Measurements from ENCODE around the gene ITPR2.

The ITPR2 gene

DNA sequence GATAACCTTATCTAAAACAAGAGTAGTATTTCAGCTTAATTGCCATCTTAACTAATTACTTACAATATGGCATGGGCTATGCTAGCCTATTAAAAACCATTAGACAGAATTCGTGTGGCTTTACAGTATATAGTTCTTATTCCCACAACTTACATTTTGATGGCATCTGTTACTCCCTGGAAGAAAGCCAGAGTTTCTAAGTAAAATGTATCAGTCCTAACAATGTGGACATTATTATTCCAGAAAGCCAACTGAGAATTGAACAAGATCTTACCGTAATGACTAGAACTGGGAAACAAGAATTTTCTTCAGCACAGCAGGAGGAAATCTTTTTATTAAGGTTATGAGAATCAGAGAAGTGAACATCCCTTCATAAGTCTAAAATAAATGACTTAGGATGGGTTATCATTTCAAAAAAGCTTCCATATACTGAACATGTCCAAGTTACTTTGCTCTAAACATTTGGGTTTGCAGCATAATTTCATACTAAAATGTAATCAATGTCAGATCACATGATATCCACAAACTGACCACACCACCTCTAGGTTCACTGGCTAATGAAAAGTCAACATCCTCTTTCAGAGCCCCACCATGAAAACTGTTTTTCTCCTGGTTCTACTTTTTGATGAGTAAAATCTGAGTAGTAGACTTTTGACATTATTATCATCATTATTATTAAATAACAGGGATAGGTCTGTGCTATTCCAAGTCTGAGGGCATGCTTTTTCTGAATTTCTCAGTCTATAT lies 457.9 kb downstream of the ITPR2 start:
- DNase-seq, result peak; percentile 88 to 90

DNA sequence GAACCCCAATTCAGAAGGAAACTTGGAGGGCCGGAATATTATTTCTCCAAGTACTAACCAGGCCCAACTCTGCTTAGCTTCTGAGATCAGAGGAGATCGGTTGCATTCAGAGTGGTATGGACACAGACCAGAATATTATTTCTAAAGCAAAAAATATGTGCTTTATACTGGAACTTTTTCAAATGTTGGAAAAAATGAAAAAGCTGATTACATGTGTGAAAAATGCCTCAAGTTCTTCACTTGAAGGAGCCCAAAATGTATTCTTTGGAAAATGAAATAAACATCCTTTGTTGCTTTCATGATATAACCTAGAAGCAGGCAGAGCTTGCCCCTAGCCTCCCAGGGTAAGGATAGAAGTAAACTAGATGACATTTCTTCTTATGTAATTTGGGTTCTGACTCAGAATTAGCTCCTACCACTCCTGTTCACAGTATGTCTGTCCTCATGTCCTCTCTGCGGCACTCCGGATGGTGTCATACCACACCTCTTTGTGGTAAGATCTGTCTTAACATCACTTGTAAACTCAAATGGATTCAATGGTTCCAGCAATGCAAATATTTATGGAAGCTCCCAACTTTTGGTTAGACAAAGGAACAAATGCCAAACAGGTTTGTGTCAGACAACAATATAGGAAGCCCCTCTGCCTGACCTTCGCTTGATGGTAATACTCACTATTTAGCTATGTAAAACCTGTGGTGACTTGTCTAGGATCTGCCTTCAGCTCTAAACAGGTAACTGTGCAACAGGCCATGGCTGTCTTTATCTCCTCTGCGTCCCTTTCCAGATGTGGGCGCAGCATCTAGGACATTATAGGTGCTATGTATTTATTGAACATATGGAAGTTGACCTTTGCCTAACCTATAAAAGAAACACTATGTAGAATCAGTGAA lies 459.1 kb downstream of the ITPR2 start:
- DNase-seq, result no peak

DNA sequence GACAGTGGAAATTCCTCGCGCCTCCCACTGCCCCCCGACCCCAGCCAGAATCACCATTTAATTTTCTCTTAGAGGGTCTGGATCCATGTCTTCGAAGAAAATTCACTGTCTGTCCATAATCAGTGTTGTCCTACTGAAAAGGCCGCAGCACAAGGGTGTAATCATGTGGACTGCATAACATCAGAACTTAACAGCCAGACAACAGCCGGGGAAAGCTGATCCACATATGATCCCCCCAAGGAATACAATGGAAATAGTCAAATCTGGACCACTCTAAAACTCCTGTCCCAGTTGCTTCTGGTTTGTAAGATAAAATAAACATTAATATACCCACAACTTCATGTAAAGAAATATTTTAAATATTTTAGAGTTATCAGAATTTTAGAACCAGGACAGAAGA lies 460.1 kb downstream of the ITPR2 start:
- no peak for DNase-seq

DNA sequence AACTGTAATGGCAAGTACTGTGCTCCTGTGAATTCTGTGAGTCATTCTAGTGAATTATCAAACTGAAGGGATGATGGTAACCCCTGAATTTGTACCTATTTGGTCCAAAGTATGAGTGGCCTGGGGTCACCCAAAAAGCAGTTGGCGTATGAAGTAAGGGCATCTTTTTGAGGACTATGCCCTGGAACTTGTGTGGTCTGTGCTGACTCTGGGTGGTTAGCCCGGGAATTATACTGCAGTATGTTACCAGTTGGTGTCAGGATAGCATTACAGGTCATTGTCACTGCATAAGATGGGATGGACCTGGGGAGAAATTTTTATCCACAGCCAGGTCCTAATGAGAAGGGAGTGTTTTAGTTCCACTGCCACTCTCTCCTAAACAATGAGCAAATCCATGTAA lies 462.9 kb downstream of the ITPR2 start:
- DNase-seq, result no peak

DNA sequence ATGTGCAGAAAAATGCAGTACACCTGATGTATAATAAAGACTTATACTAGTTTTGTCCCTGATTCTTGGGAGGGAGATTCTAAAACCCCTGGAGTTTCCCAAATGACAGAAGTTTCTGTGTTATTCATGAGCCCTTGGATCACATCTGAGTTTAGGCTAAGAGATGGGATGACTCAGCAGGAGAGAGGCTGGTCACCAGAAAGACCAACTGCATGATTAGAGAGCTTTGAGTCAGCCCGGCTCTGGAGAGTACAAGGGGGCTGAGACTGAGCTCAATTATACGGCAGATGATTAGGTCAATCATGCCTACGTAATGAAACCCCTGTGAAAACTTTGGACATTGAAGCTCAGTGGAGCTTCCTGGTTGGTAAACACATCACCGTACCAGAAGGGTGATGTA lies 463.4 kb downstream of the ITPR2 start:
- no peak for DNase-seq

DNA sequence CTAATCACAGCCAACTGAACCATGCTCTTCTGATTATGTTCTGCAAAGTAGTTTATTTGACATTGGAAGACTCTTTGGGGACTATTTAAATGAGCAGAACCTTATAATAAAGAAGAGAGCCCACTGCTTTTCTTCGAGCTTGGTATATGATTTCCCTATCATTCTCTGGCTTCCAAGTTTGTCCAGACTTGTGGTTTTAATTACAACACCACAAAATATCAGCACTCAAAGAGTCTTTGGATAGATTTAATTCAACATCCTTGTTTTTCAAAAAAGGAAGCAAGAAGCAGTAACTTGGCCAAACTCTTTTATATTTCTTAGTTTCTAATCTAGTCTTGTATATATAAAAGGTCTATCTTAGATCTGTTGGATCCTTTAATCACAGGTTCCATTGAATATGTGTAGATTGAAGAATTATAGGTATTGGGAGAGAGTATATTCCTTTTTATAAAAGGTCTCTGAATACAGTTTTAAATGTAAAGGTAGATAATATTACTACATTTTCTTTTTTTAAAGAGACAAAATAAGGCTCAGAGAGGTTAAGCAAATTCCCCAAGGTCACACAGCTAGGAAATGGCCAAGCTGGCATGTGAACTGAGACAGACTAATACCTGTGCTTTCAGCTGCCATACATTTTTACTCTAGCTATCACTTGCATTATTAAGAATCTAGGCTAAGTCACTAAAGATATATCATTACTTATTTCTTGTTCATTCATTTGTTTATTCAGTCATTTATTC lies 464.8 kb downstream of the ITPR2 start:
- DNase-seq, result no peak

DNA sequence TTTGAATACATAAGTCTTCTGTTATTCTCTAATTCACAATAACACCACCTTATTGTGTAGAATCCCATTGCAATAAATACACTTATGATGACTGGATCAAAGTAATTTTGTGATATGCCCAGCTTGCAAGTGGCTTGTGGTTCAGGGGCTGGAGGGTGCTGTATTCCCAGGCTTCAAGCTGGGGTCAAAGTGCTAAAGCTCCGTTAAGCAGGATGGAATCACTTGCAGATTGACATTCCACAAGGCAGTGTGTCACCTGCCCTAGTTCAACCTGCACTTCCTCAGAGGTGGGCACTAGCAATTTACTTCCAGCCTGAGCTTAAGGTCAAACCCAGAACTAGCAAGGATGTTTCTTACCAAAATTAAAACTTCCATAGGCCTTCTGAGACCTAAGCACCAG lies 471.0 kb downstream of the ITPR2 start:
- no peak for DNase-seq

DNA sequence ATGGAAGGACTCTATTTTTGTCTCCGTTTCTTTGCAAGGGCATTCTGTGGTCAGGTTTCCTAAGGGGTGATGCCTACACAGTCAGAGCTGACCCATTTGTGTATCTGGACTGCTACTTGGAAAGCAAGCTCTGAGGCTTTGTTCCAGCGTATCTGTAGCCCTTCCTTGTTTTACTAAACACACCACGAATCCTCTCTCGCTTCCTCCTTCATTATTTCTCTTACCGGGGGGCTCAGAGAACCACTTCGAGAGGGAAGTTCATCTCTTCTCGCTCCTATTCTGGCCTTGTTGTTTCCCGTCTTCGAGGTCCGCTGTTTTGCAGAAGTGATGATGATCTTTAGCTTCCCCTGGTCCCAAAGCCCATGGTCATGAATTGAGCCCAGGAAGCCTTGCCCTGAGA lies 472.9 kb downstream of the ITPR2 start:
- DNase-seq, result no peak

DNA sequence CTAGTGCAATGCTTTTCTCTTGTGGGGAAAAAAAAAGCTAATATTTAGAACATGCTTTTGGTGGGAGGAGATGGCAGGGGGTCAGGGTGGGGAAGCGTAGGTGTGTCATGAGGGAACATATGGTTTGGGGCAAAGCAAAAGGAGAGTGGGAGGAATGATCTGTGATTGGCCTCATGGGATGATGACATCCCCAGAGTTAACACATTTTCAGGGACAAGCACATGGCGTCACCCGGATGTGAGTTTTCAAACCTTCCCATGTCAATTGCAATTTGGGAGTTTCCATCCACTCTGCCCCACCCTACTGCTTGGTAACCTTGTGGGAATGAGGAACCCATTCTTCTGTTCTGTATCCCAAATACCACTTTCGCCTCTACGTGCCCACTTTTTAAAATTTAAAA lies 473.4 kb downstream of the ITPR2 start:
- no peak for DNase-seq

DNA sequence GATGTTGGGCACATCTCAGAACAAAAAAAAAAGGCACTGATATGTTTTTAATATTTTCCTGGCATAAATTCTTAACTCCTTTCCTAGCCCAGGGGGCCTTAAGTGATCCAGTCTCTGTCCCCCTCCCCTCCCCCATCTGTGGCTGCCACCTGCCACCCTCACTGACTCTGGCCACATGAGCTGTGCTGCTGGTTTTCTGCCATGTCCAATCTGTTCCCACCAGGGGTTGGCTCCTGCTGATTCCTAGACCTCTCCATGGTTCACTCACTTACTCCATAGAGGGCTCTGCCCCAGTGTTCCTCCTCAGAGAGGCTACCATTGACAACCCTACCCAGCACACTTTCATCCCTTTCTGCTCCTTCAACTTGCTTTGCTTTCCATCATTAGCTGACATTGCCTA lies 474.3 kb downstream of the ITPR2 start:
- DNase-seq, result peak in 1 of 2 experiments; percentile 26

DNA sequence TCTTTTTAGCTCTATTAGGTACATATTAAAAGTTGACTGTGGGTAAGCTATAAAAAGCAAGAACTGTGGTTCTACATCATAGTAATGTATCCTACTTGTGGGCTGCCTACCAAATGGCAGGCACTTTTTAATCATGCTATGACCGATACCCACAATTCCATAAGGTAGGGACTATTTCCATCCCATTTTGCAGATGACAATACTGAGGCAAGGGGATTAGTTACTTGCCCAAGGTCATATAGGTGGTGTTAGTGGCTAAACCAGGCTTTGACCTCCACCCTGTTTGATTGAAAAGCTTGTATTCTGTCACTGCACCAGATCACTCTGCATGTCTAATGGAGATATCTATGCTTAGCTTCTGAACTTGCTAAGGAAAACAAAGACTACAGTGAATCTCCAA lies 485.7 kb downstream of the ITPR2 start:
- no peak for DNase-seq

DNA sequence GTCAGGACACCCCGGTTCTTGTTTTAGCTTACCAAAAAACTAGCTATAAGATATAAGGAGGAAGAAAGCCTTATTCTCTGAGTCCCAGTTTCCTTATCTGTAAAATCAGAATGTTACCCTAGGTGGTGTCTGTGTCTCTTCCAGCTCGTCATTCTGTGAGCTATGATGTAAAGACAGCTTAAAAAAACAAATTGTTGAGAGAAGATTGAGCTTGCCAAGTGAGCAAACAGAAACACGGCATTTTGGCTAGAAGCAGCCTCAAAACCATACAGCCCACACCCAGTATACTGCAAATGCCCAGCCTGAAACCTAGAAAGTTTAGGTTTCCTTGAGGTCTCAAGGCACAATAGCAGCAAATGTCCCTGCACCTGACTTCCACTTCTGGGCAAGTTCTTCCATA lies 486.3 kb downstream of the ITPR2 start:
- no peak for DNase-seq

DNA sequence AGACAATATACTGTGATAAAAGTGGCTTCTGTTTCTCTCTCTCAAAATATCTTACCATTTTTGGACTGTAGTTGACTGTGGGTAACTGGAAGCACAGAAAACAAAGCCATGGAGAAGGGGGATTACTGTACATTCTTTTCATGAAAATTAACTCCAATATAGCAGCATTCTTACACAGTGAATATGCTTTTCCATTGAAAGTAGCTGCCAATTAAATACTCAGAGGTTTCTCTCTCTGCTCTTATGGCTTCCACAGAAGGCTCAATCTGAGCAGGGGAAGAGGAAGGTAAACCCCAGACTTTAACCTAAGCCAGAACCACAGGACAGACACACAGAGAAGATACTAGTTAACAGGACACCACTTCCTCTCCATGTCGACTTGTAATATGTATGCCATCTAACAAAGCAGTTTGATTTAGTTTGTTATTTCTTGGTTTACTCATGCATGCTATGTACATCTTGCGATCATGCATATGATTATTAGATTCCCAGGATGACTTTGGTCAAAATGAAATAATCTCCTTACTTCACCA lies 487.5 kb downstream of the ITPR2 start:
- DNase-seq, result no peak

DNA sequence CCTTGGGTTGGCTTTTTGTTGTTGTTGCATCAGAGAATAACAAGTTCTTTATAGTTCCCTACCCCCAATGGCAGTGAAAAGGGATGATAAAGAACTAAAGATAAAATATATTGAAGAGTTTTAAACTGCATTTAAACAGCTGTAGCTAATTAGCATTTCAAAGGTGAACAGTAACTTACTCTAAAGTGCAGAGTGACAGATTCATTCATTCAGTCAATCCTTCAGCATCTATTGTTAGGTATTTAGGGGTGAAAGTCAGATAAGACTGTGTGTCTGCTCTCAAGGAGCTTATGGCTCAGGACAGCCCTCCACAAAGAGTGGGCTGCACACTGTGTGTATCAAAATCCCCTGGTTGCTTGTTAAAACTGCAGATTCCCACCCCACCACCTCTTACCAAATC lies 491.5 kb downstream of the ITPR2 start:
- DNase-seq, result no peak

DNA sequence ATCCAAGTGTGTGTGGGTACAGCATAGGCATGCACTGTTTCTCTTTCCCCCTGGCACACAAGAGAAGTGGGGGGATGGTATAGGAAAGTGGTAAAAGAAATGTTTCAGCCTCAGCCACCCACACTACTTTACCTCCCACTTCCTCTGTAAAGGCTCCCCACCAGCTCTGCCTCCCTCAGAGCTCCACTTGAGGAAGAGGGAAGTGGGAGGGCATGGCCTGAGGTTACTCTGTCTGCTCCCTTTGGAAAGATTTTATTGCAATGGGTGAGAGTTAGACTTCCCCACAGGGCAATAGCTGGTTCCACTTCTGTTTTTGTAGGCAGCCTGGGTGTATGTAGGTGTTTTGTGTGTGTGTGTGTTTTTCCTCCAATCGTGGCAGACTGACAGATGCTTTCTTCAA lies 492.3 kb downstream of the ITPR2 start:
- no peak for DNase-seq

DNA sequence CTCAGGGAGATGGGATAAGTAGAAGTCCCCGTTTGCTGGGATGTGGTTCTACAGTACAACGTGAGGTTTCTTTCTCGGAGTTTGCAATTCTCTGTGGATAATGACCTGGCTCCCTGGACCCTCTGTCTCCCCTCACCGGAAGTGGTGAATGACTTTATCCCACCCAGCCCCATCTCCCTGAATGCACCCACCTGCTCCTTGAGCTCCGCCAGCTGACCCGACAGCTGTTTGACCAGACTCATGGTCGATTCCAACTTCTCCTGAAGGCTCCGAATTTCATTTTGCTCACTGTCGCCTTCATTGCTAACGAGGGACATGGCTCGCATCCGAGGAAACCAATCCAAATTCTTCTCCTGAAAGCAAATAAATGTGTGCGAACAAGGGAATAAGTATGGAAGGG lies 493.0 kb downstream of the ITPR2 start:
- peak in 1 of 2 experiments; percentile 3 for DNase-seq

DNA sequence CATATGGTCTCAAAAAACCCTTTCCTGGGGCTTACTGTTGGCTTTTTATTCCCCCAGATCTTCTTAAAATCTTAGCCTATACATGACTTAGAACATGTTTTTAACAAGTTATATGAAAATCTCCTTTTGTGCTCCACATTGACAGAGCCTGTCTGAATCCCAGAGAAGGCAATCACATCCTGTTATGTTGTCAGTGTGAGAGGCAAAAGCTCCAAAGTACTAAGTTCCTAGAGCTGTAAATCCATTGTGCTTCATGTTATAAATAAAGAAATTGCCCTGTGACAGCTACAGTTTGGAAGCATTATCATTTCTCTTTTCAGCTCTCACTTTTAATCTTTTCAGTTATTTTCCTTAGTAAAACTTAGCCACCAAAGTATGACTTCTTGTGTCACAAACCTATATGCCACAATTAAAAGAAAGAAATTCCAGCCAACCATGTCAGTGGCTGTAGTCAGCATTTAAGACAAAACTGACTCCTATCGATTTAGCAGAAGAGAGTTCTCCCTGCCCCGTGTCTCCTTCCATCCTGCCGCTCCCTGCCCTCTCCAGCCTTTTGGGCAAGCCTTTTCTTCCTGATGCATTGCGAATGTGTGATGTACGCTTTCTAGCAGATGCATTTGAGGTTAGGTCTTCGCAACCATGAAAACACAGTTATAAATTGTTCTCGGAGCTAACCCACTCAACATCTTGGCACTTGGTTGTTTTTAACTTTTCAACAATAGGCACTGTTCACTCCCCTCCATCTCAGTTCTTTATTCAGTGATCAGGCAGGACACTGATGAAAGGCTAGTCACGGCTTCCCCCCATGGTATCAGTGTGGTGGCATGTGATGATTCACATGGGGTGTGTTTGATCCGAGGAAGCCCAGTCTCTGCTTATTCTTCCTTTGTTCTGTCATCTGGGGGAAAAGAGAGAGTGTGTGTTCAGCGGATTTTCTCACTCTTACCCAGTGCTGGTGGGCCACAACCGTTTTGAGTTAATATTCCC lies 494.1 kb downstream of the ITPR2 start:
- no peak for DNase-seq

DNA sequence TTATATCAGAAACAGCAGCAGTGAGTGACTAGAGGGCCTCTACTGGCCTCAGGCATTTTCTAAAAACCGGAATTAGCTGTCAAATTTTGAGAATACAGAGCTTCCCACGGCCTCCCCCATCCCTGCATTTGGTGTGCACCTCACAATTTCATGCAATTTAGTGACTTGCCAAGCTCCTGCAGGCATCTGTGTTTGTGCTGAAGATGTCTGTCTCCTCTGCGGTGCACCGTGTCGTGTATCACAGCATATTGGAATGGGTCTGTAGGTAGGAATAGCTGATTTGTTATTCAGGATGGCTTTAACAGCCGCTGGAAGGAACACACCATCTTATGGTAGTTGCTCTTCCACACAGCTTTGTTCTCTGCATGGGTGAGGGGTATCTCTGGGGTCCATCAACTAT lies 497.3 kb downstream of the ITPR2 start:
- DNase-seq, result no peak

DNA sequence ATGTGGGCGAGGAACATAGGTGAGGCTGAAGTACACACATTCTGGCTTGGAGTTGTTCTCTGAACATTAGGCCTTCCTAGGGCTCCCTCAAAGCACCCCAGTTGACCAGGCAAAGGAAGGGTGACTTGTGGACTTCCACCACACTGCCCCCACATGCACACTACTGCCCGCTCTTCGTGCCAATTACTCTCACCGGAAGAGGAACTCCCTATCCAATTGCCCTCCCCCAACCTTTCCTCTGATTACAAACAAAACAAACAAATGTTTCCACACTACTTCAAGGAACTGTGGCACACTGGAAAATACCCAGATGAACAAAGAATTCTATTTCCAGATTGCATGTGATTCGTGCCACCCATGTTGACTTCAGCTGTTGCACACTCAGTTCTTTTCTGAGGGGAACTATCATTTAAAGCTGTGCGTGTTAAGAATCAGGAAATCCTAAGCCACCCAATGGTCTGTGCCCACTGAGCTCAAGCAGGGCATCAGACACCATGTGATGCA lies 498.3 kb downstream of the ITPR2 start:
- DNase-seq, result no peak

DNA sequence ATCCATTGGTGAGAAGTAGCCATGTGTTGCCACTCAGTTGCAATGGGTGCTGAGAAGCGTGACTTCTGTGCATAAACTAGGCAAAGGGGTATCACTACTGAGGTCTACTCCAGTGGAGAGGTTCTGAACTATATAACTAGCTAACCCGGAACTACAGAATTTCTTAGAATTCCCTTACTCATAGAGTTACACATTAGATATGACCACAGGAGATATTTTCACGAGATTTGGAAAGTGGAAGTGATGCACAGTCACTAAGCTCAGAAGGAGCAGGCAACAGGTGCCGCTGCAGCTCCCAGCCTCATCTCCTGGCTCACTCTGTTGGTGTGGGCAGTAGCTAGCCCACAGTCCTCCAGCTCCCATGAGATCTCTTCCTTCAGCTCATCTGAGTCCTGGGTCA lies 501.0 kb downstream of the ITPR2 start:
- no peak for DNase-seq

DNA sequence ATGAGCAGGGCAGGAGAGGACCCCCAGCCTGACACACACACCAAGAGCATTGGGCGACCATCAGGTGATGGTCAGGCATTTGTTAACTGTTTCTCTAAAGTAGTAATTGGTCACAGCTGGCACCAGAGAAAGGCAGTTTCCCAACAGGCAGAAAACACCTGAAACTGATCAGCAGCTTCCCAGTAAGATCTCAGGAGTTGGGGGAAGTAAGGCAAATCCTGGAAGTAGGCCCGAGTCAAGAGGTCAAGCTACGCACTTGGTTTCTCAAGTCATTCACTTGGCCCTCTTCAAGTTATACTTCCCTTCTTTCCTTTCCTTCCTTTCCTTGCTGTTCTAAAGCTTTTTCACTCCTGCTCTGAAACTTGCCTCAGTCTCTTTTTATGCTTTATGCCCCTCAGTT lies 501.9 kb downstream of the ITPR2 start:
- no peak for DNase-seq
